Measurements from ENCODE around the gene DENND2A. TPM values are rescaled to one million over a fixed set of nuclear protein-coding genes. Genes with fewer than 3 reads are reported as not detected.

Gene DENND2A
- total and polyA plus RNA-seq, 8 donors, result 9.3 to 47.2 (median 37.6) TPM

GRCh38 chr7:140594131-140594691, 46.4 kb downstream of the DENND2A start:
- Histone ChIP-seq H3K4me3 (no peak overlapping the region), H3K36me3 (no peaks in the 10 kb centered on the region), H3K27ac (no peak overlapping the region), H3K4me1 (no peaks in the 10 kb centered on the region), H3K9me3 (no peaks in the 10 kb centered on the region), H3K27me3 (no peaks in the 10 kb centered on the region)
- DNase-seq (no peak), ATAC-seq (no peak)
- intact Hi-C loops (cut with DNase I), result no loop called here
- TF ChIP-seq, protein P1, sequence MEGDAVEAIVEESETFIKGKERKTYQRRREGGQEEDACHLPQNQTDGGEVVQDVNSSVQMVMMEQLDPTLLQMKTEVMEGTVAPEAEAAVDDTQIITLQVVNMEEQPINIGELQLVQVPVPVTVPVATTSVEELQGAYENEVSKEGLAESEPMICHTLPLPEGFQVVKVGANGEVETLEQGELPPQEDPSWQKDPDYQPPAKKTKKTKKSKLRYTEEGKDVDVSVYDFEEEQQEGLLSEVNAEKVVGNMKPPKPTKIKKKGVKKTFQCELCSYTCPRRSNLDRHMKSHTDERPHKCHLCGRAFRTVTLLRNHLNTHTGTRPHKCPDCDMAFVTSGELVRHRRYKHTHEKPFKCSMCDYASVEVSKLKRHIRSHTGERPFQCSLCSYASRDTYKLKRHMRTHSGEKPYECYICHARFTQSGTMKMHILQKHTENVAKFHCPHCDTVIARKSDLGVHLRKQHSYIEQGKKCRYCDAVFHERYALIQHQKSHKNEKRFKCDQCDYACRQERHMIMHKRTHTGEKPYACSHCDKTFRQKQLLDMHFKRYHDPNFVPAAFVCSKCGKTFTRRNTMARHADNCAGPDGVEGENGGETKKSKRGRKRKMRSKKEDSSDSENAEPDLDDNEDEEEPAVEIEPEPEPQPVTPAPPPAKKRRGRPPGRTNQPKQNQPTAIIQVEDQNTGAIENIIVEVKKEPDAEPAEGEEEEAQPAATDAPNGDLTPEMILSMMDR (IDR thresholded peaks at IDR 0.05), result no peak

DNA sequence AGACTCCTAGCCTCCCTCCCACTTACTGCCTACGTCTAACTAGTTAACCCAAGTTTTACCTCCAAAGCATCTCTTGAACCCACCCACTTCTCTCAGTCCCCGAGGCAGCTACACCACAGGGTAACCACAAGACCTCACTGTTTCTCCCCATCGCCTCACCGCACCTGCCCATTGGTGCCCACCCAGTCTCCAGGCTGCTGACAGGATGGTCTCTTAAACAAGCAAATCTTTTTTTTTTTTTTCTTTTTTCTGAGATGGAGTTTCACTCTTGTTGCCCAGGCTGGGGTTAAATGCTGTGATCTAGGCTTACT, 47.0 kb downstream of the DENND2A start:
- Histone ChIP-seq H3K27ac (no peak overlapping the region), H3K36me3 (no peaks in the 10 kb centered on the region), H3K27me3 (no peaks in the 10 kb centered on the region), H3K9me3 (no peaks in the 10 kb centered on the region), H3K4me3 (no peak overlapping the region), H3K4me1 (no peaks in the 10 kb centered on the region)
- DNase-seq, result no peak
- TF ChIP-seq, protein P1 (IDR thresholded peaks at IDR 0.05), result no peak
- intact Hi-C loops (cut with DNase I), result no loop called here
- no peak for ATAC-seq

- Histone ChIP-seq H3K27ac (no peak overlapping the region), H3K4me3 (no peak overlapping the region), H3K9me3 (no peaks in the 10 kb centered on the region), H3K4me1 (no peaks in the 10 kb centered on the region), H3K27me3 (no peaks in the 10 kb centered on the region), H3K36me3 (no peaks in the 10 kb centered on the region)
- TF ChIP-seq, protein P1 (IDR thresholded peaks at IDR 0.05), result no peak
- ATAC-seq (no peak), DNase-seq (no peak)
- intact Hi-C loops (cut with DNase I), result no loop called here
Measured at GRCh38 chr7:140592964-140593671, 47.5 kb downstream of the DENND2A start.

DNA sequence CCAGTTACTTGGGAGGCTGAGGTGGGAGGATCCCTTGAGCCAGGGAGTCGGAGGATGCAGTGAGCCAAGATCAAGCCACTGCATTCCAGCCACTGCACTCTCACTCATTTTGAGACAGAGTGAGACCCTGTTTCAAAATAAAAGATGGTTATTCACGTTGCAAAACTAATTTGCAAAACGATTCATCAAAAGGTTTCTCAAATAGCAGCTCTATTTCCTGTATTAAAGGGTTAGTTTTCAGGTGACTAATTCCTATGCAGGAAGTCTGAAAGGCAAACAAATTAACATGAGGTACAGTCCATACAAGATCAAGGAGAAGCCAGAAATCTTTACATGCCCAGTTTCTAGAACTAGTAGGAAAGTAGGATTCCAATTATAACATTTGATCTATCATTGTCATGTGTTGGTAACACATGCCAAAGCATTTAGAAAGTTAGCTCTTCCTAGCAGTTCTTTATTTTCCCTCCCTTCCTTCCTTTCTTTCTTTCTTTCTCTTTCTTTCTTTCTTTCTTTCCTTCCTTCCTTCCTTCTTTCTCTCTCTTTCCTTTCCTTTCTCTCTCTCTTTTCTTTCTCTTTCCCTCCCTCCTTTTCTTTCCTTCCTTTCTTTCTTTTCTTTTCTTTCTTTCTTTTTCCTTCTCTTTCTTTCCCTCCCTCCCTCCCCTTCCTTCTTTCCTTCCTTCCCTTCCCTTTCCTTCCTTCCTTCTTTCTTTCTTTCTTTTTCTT, 49.3 kb downstream of the DENND2A start:
- TF ChIP-seq, protein P1 (IDR thresholded peaks at IDR 0.05), result no peak

DNA sequence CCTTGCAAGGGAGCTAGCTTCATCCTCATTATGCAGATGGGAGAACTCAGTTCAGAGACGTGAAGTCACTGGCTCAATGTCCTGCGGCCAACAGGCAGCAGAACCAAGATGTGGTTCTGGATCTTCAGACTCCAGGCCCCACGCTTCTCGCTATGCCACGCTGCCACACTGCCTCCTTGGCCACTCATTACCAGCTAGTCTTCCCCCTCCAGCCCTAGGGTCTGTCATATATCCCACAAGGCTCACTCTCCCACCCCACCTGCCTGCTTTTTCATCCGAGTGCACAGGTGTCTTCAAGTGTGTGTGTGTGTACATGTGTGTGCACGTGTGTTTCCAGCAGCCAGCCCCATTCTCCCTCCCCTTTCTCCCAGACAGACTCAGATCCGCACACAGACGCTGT, 53.4 kb downstream of the DENND2A start:
- H3K27ac ChIP-seq, result no peak overlapping the region
- TF ChIP-seq, protein P1 (IDR thresholded peaks at IDR 0.05), result no peak
- H3K9me3 ChIP-seq, result no peaks in the 10 kb centered on the region
- no peaks in the 10 kb centered on the region for H3K4me1 ChIP-seq
- no peaks in the 10 kb centered on the region for H3K27me3 ChIP-seq
- ATAC-seq (no peak), DNase-seq (no peak)
- intact Hi-C loops (cut with DNase I), result no loop called here
- no peak overlapping the region for H3K4me3 ChIP-seq
- no peaks in the 10 kb centered on the region for H3K36me3 ChIP-seq

More for the DNA sequence above, 49.3 kb downstream of the DENND2A start:
- Histone ChIP-seq H3K4me1 (no peaks in the 10 kb centered on the region), H3K27me3 (no peaks in the 10 kb centered on the region), H3K4me3 (no peak overlapping the region), H3K27ac (no peak overlapping the region), H3K36me3 (no peaks in the 10 kb centered on the region), H3K9me3 (no peaks in the 10 kb centered on the region)
- ATAC-seq (no peak), DNase-seq (no peak)
- intact Hi-C loops (cut with DNase I), result no loop called here
